Measurements from ENCODE around the gene NUDT17. TPM values are rescaled to one million over a fixed set of nuclear protein-coding genes. Genes with fewer than 3 reads are reported as not detected.

NUDT17 gene
- total and polyA plus RNA-seq, 9 of the 15 experiments (the other 6 are each of a cell fraction or from before 2014, with no cell fraction given), result 2.1 to 10.0 (median 6.1) TPM

DNA sequence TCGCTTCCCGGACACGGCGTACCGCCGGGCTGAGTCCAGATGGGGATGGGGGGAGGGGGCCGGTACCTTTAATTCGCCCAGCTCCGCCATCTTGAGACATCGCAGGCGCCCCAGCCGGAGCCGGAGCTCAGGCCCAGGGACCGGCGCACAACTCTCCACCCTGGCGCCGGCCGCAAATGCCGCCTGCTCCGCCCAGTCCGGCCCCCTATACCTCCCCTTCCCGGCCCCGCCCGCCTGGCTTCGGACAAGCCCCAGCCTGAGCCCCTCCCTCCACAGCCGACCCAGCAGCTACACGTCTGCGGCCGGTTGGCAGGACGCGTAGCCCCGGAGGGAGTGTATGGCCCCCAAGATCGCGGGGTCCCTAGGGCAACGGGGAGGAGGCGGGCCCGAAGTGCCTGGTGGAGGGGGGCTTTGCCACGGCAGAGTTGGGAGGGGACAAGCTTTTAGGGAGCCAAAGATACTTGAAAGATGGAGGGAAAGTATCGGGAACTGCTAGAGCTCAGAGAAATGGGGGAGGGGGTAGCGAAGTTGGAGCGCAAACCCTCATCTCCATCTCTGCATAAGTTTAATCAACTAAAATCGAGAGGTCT is 13.6 kb downstream of the NUDT17 start, which contains the start of gene PIAS3 (continued):
- TF ChIP-seq NR2C2 (CRISPR knock-in tag; IDR thresholded peaks at IDR 0.05) (0 out of 2 replicates have a peak, but pooled peaks have one; percentile 16), NR2C2 (tag; IDR thresholded peaks at IDR 0.05) (no peak), FOXO4 (CRISPR knock-in tag; IDR thresholded peaks at IDR 0.05) (no peak), ZNF347 (CRISPR knock-in tag; IDR thresholded peaks at IDR 0.05; ENCODE audit: low read depth) (no peak), ZNF277 (CRISPR knock-in tag; IDR thresholded peaks at IDR 0.05; ENCODE audit: borderline replicate concordance) (no peak), TRIM24 (IDR thresholded peaks at IDR 0.05) (no peak), ZNF316 (IDR thresholded peaks at IDR 0.05) (no peak), KLF1 (tag; IDR thresholded peaks at IDR 0.05) (no peak), BACH1 (tag; IDR thresholded peaks at IDR 0.05) (no peak), HOMEZ (CRISPR knock-in tag; IDR thresholded peaks at IDR 0.05) (no peak), GTF2A2 (tag; IDR thresholded peaks at IDR 0.05) (no peak), ZNF444 (CRISPR knock-in tag; IDR thresholded peaks at IDR 0.05) (0 out of 2 replicates have a peak, but pooled peaks have one; percentile 9), NR3C1 (CRISPR knock-in tag; IDR thresholded peaks at IDR 0.05) (no peak), MECOM (CRISPR knock-in tag; IDR thresholded peaks at IDR 0.05) (no peak), ETV1 (tag; conservative IDR thresholded peaks at IDR 0.05; ENCODE audit: low read depth) (no peak), SREBF2 (CRISPR knock-in tag; IDR thresholded peaks at IDR 0.05) (no peak), IRF9 (tag; IDR thresholded peaks at IDR 0.05) (no peak), BDP1 (IDR thresholded peaks at IDR 0.05; ENCODE audit: insufficient read depth, insufficient read length) (no peak), CHAMP1 (IDR thresholded peaks at IDR 0.05) (no peak), MNT (conservative IDR thresholded peaks at IDR 0.05) (peak in 1 of 2 experiments; percentile 40; a peak in 3 of 4 replicates)
